ENCODE measurements around the gene OBSCN.

DNA sequence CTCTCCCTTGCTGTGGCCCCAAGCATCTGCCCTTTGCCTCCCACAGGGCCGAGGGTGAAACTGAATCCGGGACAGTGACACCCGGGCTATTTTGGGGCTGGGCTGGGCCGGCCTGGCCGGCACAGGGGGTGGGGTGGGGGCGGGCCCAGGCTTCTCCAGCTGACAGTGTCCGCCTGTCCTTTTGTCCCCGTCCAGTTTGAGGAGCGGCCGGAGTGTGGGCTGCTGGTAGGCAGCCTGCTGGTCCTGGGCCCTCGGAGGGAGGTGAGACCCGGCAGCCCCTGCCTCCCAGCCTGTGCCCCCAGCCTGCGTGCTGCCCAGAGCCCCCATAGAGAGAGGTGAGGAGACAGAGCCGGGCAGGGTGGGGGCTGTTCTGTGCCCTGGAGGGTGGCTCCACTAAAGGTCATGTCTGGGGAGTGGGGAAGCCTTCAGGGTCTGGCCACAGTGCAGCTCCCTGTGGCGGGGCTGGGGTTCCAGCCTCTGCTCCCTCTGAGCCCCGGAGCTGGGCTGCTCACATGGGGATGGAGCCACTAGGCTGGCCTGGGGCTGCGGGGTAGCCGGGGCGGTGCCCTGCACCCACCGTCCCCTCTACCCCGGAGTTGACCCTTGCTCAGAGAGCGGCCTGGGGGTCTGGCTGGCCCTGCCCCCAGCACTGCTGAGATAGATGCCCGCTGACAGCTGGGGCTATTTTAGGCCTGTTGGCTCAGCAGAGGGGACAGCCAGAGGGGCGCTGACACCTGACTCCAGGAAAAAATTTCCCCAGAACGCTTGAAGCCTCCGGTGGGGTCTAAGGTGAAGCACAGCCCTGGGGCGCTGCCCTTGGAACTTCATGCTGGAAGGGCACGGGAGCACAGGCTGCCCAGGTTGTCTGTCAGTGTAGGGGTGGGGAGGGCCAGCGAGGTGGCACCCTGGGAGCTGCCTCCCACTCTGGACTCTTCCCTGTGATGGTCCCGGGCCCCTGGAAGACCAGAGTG is at the start of gene OBSCN:
- TF ChIP-seq EZH2 (IDR thresholded peaks at IDR 0.05; ENCODE audit: insufficient read depth, poor library complexity, severe bottlenecking), result no peak
- TF ChIP-seq EZH2phosphoT487 (IDR thresholded peaks at IDR 0.05; ENCODE audit: insufficient read depth, low read depth), result no peak
